GM19324 (cell line): ENCODE data around the gene EFCAB6.

Experiments used
- ATAC-seq: cut with Tn5 transposase; IDR thresholded peaks from one replicate; pipeline ENCODE4 v1.9.1; 2021; ENCODE audit warnings: mild to moderate bottlenecking, moderate library complexity; ENCODE audit not compliant: unreplicated experiment, low FRiP score

EFCAB6 gene

GRCh38 chr22:43830931-43831560, 18.9 kb upstream of the EFCAB6 start:
- ATAC-seq, result no peak

- no peak for ATAC-seq
Observed at GRCh38 chr22:43829904-43830851, 18.1 kb upstream of the EFCAB6 start.

GRCh38 chr22:43828998-43829782, 17.1 kb upstream of the EFCAB6 start:
- no peak for ATAC-seq

GRCh38 chr22:43828725-43828997, 16.6 kb upstream of the EFCAB6 start:
- ATAC-seq, result no peak

GRCh38 chr22:43827926-43828724, 16.0 kb upstream of the EFCAB6 start:
- no peak for ATAC-seq

- ATAC-seq, result no peak
Observed at GRCh38 chr22:43827003-43827735, 15.1 kb upstream of the EFCAB6 start.

GRCh38 chr22:43826142-43827002, 14.3 kb upstream of the EFCAB6 start:
- no peak for ATAC-seq

- ATAC-seq, result no peak
Observed at GRCh38 chr22:43825651-43826050, 13.5 kb upstream of the EFCAB6 start.

- ATAC-seq, result no peak
Observed at GRCh38 chr22:43824724-43825420, 12.8 kb upstream of the EFCAB6 start.

GRCh38 chr22:43823911-43824665, 12.0 kb upstream of the EFCAB6 start:
- ATAC-seq, result no peak

- no peak for ATAC-seq
Observed at GRCh38 chr22:43823353-43823908, 11.3 kb upstream of the EFCAB6 start.

- ATAC-seq, result no peak
Observed at GRCh38 chr22:43821606-43822425, 9.7 kb upstream of the EFCAB6 start.

GRCh38 chr22:43820651-43821305, 8.7 kb upstream of the EFCAB6 start:
- ATAC-seq, result no peak

- ATAC-seq, result no peak
Observed at GRCh38 chr22:43819931-43820640, 8.0 kb upstream of the EFCAB6 start.

- ATAC-seq, result no peak
Observed at GRCh38 chr22:43819421-43819921, 7.4 kb upstream of the EFCAB6 start.
